Endometrial microvascular endothelial cells (primary cell): Measurements from ENCODE around the gene DNAJA4. TPM values are rescaled to one million over a fixed set of nuclear protein-coding genes. Genes with fewer than 3 reads are reported as not detected.

Source experiments
- in situ Hi-C: cut with HindIII; loops from 2 replicates; pipeline ENCODE4 v1.10.0; 2017; ENCODE audit warnings: low sequenced_read_pairs, low pct_unique_long_range_greater_than_20kb; ENCODE audit errors: inconsistent ontology term
- total RNA-seq: library from RNA; depleted of rRNA; stranded (reverse); fragments of >200 nt; gene quantifications from one replicate; pipeline ENCODE4 v1.2.3, GENCODE V29; 2015; ENCODE audit errors: inconsistent ontology term

The DNAJA4 gene
- total RNA-seq, 1 donor from 2014 or later, result 8.5 TPM

DNA sequence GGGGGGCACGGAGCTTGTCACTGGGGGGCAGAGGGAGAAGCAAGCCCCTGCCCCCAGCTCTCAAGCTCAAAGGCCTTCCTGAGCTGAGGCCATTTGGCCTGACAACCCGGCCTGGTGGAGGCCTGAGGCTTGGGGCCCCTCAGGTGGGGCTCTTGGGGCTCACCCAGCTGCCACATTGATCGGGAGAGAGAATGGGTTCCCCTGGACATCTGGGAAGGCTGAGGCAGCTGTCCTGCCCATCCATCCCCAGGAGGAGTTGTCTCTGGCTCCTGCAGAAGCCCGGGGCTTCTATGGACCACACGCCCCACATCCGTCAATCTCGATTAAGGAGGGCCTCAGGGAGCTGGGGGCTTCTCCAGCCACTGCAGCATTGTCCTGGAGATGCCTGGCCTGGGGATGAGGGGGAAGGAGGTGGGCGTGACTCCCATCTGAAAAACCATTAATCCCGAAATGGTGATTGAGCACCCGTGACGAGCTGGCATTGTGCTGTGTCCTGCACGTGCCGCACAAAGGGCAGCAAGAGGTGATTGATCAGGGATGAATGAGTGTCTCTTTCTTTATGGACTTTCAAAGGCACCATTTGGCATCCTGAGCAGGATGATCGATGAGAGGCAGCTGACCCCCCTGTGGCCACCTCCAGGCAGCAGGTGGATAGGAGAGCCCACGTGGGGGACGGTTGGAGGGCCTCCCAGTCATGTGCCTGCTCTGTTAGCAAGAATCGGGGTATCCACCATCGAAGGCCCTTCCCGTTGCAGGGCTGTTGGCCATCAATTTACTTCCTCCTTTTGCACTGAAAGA is 58.6 kb downstream of the DNAJA4 start:
- in situ Hi-C loops, result no loop called here

DNA sequence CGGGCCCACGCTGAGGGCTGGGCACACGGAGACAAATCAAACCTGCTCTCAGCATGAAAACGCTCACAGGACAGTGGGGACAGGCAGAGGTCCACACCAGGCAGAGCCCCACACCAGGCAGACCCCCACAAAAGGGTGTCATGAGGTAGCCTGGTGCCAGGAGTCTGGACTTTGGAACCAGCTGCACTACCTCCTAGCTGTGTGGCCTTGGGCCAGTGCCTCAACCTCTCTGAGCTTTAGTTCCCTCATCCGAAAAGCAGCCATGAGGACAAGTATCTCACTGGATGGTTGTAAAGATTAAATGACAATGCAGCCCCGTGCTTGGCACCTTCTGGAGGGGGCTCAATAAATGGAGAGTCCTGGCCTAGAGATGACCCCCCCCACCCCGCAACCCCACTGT is 59.3 kb downstream of the DNAJA4 start:
- in situ Hi-C loops, result no loop called here

DNA sequence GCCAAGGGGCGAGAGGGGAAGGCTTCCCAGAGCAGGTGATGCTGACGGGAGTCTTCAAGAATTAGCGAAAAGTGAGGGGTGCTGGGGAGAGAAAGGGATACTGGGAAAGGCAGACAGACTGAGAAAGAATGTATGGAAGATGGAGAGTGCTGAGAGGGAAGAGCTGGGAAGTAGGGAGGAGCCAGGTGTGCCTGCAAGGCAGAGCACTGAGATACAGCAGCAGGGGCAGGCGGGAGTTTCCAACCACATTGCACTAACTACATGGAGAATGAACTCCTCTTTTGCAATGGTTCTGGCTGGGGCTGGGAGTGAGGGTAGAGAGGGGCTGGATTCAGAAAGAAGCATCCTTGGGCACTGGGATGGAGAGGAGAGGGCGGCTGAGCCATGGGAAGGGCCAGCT is 59.8 kb downstream of the DNAJA4 start:
- in situ Hi-C loops, result no loop called here

DNA sequence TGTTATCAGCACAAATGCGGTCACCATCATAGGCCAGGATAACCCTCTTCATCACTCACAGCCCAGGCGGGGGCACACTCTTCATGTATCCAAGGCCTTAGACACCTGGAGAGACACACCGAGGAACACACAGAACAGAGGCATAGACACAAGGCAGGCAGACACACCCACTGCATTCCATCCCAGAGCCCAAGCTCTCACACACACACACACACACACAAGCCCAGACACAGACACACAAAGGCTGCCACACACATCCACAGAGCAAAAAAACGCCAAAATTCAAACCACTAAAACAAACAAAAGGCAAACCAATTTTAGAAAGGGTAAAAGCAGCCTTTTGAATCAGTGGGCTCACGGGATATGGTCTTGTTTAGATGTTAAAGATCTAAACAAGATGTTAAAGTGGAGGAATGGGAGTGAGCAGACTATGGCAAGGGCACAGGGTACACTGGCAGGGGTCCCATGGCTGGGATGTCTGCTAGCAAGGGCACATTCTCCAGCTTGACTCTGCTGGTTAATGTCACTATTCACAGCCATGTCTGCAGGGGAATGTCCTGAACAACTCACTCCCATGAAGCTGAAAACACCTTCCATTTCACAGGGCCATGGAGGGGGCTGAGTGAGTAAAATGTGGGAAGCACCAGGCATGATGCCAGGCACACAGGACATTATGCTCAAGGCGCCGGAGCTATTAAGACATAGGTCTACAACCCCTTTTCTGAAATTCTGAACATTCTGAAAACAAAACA is 60.9 kb downstream of the DNAJA4 start:
- in situ Hi-C loops, result no loop called here

DNA sequence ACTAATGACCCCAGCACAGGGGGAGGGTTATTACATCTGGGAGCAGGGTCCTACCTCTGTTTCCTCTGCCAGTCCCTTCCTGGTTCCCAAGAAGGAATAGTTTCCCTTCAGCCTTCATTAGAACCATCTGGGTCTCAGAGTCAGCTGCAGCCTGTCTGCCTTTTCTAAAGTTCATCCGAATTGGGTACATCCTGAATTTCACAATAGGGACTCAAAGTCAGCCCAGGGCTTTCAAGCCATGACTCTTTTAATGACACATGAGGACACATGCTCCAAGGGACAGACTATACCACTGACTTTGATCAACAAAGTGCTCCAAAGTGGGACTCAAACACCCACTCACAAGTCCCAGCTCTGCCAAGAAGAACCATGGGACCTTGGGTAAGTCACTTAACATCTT is 63.1 kb downstream of the DNAJA4 start:
- in situ Hi-C loops, result no loop called here

DNA sequence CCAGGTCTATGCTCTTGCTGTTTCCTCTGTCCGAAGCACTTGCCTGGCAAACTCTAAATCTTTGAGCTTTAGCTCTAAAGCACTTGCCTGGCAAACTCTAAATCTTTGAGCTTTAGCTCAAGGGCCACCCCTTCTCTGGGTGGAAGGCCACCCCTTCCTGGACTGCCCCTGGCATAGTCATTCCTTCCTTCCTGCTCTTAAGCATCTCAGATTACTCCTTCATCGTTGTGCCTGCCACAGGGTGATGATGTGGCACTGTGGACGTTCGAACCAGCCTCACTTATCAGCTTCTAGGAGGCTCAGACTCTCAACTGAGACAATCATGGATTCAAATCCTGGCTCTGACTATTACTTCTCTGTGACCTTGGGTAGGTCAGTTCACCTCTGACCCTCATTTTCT is 65.3 kb downstream of the DNAJA4 start:
- in situ Hi-C loops, result no loop called here

Other genes with a start within 250 kb of the DNAJA4 start
- 61.0 TPM for gene TBC1D2B, start 186.9 kb upstream of the DNAJA4 start, total RNA-seq
- not detected for gene SH2D7, start 172.0 kb upstream of the DNAJA4 start, total RNA-seq
- 0.28 TPM for gene CIB2, start 133.1 kb upstream of the DNAJA4 start, total RNA-seq
- gene IDH3A, start 115.2 kb upstream of the DNAJA4 start, total RNA-seq, result 105 TPM
- not detected for gene ACSBG1, start 30.0 kb upstream of the DNAJA4 start, total RNA-seq
- 101 TPM for gene SKIC8, start 35.0 kb downstream of the DNAJA4 start, total RNA-seq
- not detected for gene CRABP1, start 75.8 kb downstream of the DNAJA4 start, total RNA-seq
- 18.8 TPM for gene IREB2, start 173.7 kb downstream of the DNAJA4 start, total RNA-seq
- 5.9 TPM for gene HYKK, start 243.0 kb downstream of the DNAJA4 start, total RNA-seq